ENCODE results near the gene HARBI1.

DNA sequence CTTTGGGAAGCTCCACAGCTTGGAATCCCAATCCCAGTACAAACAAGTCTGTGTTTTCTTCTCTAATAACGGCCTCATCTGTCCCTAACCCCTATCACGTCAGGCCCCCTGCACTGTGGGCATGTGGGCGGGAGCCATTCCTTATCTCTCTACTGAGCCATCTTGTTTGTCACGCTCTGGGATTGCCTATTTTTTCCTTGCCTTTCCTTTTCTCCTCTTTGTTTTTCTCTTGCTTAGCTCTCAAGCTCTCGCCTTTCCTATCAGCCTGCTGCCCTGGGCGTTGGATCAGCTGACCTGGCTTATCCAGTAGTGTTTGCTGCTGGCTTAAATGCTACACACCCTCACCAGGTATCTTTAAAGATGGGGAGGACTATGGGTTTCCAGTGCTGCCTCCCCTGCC, 47.6 kb upstream of the HARBI1 start:
- TF ChIP-seq POLR2A (IDR thresholded peaks at IDR 0.05) = no peak
- TF ChIP-seq, protein P1, sequence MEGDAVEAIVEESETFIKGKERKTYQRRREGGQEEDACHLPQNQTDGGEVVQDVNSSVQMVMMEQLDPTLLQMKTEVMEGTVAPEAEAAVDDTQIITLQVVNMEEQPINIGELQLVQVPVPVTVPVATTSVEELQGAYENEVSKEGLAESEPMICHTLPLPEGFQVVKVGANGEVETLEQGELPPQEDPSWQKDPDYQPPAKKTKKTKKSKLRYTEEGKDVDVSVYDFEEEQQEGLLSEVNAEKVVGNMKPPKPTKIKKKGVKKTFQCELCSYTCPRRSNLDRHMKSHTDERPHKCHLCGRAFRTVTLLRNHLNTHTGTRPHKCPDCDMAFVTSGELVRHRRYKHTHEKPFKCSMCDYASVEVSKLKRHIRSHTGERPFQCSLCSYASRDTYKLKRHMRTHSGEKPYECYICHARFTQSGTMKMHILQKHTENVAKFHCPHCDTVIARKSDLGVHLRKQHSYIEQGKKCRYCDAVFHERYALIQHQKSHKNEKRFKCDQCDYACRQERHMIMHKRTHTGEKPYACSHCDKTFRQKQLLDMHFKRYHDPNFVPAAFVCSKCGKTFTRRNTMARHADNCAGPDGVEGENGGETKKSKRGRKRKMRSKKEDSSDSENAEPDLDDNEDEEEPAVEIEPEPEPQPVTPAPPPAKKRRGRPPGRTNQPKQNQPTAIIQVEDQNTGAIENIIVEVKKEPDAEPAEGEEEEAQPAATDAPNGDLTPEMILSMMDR (IDR thresholded peaks at IDR 0.05 in 8 of 11, conservative IDR thresholded peaks at IDR 0.05 in 3 of 11) = no peak

Data from spleen (tissue), 7 donors.